GM19193 (cell line): ENCODE measurements around the gene SIK2.

Experiments used
- POLR2A ChIP-seq: IDR thresholded peaks from 4 replicates; pipeline ENCODE4 v1.6.1; 2011; ENCODE audit not compliant: insufficient read depth, insufficient read length; ENCODE audit errors: extremely low read depth

SIK2 gene

GRCh38 chr11:111632516-111633220 is 30.4 kb downstream of the SIK2 start:
- no peak for TF ChIP-seq POLR2A

- TF ChIP-seq POLR2A: no peak
Observed at GRCh38 chr11:111633248-111633647, 31.0 kb downstream of the SIK2 start.

GRCh38 chr11:111633756-111634362 is 31.6 kb downstream of the SIK2 start:
- no peak for TF ChIP-seq POLR2A

DNA sequence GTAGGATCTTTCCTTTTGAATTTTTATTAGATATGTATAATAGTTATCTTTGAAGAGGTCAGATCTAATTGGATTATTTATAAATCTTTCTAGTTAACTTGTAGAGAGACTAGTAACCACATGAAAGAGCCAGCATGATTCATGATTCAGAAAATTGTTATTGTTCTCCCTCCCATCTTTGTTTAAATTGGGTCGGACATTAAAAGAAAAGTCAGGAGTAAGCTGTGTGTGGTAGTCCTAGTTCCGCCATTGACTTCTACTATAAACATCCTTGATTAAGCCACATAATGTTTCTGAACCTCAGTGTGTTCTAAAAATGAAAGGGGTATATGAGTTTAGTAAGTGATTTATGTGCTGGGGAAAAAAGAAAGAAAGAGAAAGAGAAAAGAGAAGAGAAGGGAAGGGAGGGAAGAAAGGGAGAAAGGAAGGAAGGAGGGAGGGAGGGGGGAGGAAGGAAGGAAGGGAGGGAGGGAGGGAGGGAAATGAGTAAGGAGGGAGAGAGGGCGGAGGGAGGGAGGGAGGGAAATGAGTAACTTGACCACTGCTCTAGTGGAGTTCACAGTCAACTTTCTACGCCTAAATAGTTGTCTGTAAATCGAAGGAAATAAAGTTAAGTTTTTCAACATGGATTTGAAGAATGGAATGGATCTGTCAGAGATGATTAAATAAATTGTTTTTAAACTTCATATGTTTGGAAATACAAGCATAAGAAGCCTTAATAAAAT is 32.9 kb downstream of the SIK2 start:
- no peak for TF ChIP-seq POLR2A

- no peak for TF ChIP-seq POLR2A
Observed at GRCh38 chr11:111635706-111636045, 33.4 kb downstream of the SIK2 start.

DNA sequence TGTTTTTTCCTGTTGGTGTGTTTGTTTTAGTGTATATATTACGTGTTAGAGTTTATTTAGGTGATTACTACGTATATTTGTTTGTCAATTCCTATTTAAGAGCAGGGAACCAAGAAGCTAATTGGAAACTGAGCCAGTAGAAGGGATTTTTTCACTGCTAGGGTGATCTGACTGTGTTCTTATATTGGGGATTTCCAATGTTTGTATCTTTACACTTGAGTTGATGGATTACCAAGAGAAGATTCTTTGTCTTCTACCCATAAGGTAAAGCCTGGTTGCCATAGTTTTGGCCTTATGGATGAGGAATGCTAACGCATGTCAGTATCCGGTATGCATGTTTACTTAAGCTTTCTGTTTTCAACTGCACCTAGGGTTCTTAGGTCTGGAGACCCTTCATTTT is 35.6 kb downstream of the SIK2 start:
- no peak for TF ChIP-seq POLR2A

GRCh38 chr11:111639226-111639925 is 37.1 kb downstream of the SIK2 start:
- TF ChIP-seq POLR2A: no peak

DNA sequence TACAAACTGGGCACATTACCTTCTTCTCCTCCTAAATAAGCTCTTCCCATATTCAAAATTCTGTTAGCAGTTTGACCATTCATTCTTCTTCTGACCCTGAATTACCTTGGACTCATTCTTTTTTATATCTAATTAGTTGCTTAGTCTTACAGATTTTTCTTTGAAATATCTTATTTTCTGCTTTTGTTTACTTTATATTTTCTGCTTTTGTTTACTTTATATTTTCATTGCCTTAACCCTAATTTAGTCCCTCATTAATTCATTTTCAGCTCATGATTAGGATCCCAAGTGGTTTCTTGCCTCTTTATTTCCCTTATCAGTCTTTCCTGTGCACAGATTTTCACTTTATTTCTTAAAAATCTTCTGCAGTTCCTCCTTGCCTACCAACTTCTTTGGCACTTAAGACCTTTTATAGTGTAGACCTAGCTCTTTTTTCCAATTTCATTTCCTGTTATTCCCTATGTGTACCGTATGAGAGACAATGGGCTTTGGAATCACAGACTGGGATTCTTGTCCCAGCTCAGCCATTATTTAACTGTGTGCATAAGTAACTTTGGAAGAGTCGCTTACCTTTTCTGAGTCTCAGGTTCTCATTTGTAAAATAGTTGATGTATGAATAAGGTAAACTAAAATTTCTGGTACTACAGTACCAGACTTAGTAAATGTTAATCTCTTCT is 39.2 kb downstream of the SIK2 start:
- no peak for TF ChIP-seq POLR2A

DNA sequence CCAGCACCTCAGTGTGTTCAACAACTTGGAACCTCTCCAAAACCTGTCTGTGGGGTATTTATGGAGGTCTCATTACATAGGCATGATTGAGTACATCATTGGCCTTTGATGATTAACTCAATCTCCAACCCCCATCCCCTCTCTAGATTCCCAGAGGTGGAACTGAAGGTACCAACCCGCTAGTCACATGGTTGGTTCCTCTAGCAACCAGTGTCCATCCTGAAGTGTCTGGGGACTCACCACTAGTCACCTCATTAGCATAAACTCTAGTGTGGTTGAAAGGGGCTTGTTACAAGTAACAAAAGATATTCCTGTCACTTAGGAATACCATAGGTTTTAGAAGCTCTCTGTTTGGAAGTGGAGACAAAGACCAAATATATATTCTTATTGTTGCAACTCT is 40.3 kb downstream of the SIK2 start:
- TF ChIP-seq POLR2A: no peak

- TF ChIP-seq POLR2A: no peak
Observed at GRCh38 chr11:111644922-111645321, 42.7 kb downstream of the SIK2 start.

DNA sequence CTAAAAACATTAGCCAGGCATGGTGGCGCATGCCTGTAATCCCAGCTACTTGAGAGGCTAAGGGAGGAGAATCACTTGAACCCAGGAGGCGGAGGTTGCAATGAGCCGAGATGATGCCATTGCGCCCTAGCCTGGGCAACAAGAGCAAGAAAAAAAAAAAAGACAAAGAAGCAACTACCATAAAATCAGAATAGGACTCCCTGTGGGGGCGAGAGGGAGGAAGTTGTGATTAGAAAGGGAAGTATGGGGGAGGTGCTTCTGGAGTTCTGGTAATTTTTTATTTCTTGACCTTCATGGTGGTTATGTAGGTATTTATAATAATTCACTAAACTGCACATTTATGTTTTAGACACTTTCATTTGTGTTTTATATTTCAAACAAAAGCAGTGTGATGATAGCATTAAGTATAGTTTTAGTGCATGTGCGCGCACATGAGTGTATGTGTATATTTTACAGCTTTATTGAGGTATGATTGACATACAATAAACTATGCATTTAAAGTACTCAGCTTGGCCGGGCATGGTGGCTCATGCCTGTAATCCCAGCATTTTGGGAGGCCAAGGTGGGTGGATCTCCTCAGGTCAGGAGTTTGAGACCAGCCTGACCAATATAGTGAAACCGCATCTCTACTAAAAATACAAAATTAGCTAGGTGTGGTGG is 43.5 kb downstream of the SIK2 start:
- no peak for TF ChIP-seq POLR2A

DNA sequence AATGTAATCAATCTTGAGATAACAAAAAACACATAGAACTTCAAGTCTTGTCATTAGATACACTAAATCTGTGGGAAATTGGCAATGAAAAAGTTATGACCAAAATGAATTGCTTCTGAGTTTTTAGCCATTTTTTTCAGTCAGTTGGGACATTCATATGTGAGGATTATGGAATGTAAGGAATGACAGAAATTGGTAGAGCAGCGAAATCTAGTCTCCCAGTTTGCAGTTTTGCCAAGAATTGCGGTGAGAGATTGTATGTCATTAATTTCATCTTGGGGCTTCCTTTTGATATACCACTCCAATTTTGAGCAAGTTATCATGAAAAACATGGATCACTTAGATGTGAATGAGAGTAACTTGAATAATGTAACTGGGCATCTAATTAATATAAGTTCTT is 49.9 kb downstream of the SIK2 start:
- no peak for TF ChIP-seq POLR2A

GRCh38 chr11:111654601-111655000 is 52.4 kb downstream of the SIK2 start:
- TF ChIP-seq POLR2A: no peak

DNA sequence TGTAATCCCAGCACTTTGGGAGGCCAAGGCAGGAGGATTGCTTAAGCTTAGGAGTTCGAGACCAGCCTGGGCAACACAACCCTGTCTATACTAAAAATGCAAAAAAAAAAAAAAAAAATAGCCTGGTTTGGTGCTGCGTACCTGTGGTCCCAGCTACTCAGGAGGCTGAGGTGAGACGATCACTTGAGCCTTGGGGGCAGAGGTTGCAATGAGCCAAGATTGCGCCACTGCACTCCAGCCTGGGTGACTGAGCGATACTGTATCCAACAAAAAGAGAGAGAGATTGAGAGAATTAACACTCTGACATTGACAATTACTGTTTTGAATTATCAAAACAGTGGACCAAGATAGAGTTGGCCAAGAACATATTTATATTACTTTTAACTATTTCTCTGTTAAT is 53.7 kb downstream of the SIK2 start:
- no peak for TF ChIP-seq POLR2A
